Vagina (tissue), 2 donors: ENCODE measurements around the gene ALDH1B1.

Source experiments
- CTCF ChIP-seq, 3 experiments: fragments of 450-650 bp in 2 of 3; fragments of 200-600 bp in 1 of 3; sonication (generic) in 1 of 3; IDR thresholded peaks; one replicate each; pipeline ENCODE4 v1.5.1; 2017 to 2019; ENCODE audit warnings: antibody characterized with exemption in 3 of 3, mild to moderate bottlenecking in 2 of 3, moderate library complexity in 2 of 3
- POLR2A ChIP-seq, 2 donors: fragments of 450-650 bp; IDR thresholded peaks; one replicate each; pipeline ENCODE4 v1.6.1; 2017; ENCODE audit warnings: antibody characterized with exemption in 2 of 2, mild to moderate bottlenecking in 2 of 2, moderate library complexity in 2 of 2
- POLR2AphosphoS5 ChIP-seq, 2 donors: sonication (generic); formaldehyde crosslinking; IDR thresholded peaks; one replicate each; pipeline ENCODE4 v1.9.0; 2017; ENCODE audit warnings: antibody characterized with exemption in 2 of 2, mild to moderate bottlenecking in 2 of 2, low read depth in 1 of 2; ENCODE audit not compliant: insufficient read depth in 1 of 2

- no peak for TF ChIP-seq POLR2A (IDR thresholded peaks at IDR 0.05)
- no peak for TF ChIP-seq CTCF (IDR thresholded peaks at IDR 0.05)
- TF ChIP-seq POLR2AphosphoS5 (IDR thresholded peaks at IDR 0.05; ENCODE audit: insufficient read depth in 1 of 2, low read depth in 1 of 2): no peak
Observed at GRCh38 chr9:38434365-38434764, 41.9 kb downstream of the ALDH1B1 start.
